HG03159 (cell line): ENCODE results near the gene DENND1A.
A peak's percentile ranks its signal among the peaks of the same experiment; 100 is the strongest.

Experiments
- ATAC-seq: cut with Tn5 transposase; IDR thresholded peaks from one replicate; pipeline ENCODE4 v1.9.1; 2021; ENCODE audit warnings: mild to moderate bottlenecking, moderate library complexity; ENCODE audit not compliant: unreplicated experiment

DENND1A gene

GRCh38 chr9:123775289-123776284 is 154.3 kb downstream of the DENND1A start:
- no peak for ATAC-seq

- no peak for ATAC-seq
These were observed 156.1 kb downstream of the DENND1A start for GRCh38 chr9:123773783-123774182.

DNA sequence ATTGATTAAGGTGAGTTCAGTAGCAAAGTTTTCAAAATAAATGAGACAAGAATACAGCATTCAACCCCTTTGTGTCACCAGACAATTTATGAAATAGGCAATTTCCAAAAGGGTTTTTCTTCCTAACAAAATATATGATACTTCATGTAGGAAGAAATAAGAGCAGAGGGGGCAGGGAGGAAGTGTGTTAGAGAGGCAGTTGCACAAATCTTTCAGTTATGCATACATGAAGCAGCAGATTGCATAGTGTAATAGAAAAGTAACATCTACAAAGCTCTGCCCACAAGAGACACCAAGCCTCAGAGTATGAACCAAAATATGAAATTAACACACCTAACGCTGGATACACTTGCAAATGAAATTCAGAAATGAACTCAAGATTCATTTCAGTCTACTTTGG is 157.0 kb downstream of the DENND1A start:
- no peak for ATAC-seq

- no peak for ATAC-seq
These were observed 157.6 kb downstream of the DENND1A start for GRCh38 chr9:123772374-123772773.

DNA sequence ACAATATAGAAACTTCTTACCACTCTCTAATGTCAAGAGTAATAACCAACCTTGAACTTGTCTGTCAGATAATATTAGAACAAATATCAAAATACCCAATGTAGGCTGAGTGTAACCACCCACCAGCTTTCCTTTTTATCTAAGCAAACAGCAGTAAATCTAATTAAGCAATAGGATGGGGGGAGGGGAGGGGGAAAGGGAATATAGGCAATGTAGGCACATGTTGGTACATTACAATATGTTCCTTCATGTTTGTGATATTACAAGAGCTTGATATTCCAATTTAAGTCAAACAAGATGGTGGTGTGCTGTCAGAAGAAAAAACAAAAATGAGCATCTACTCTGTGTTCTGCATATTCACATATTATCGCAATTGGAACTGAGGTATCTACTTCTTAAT is 158.2 kb downstream of the DENND1A start:
- no peak for ATAC-seq

- no peak for ATAC-seq
These were observed 160.2 kb downstream of the DENND1A start for GRCh38 chr9:123769719-123770118.

GRCh38 chr9:123763910-123764588 is 165.9 kb downstream of the DENND1A start:
- no peak for ATAC-seq

- ATAC-seq = no peak
These were observed 167.9 kb downstream of the DENND1A start for GRCh38 chr9:123761905-123762605.

GRCh38 chr9:123757960-123758359 is 172.0 kb downstream of the DENND1A start:
- no peak for ATAC-seq

GRCh38 chr9:123757547-123757946 is 172.4 kb downstream of the DENND1A start:
- no peak for ATAC-seq

DNA sequence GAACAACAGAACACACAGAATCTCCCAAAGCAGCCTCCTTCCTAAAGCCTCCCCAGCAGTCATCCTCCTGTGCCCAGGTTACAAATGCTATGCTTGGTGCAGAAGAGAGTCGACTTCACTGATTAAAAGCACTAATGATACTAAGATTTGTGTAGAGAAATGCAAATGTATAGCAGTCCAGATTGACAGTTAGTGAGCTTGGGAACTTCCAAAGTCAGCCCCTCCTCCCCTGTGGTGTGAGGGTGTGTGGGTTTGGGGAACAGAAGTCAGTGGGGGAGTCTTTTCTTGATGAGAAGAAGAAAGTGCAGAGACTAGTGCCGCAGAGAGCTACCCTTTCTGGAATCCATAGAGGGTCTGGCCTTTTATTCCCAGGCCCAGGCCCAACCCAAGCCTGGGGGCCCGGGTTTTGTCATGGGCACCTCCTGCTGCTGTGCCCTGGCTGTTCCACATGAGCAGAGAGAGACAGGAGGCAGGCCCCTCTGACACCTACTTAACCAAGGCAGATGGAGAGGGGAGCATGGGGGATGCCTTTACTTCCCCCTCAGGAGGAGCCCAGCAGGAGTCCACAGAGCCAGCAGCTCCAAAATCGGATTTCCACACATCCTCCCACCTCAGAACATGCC is 173.3 kb downstream of the DENND1A start:
- no peak for ATAC-seq

- no peak for ATAC-seq
These were observed 176.2 kb downstream of the DENND1A start for GRCh38 chr9:123753669-123754258.

- ATAC-seq = no peak
These were observed 176.9 kb downstream of the DENND1A start for GRCh38 chr9:123753016-123753415.

GRCh38 chr9:123749580-123750202 is 180.2 kb downstream of the DENND1A start:
- peak; percentile 62 for ATAC-seq

DNA sequence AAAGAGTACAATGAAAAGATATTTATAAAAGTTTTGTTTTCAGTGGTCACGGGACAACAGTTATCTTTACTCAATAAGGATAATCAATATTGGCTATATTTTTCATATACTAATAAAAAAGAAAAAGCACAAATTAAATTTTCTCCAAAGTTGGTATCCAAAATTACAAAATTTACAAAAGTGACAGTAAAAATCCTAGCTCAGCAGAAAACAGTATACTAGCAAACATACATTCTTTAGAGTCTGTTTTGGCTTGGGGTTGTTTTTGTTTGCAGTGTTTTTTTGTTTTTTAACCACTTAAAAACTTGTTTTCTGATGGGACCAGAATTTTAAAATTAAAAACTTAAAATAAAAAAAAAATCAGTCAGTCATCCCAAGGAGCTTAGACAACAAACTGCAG is 183.2 kb downstream of the DENND1A start:
- no peak for ATAC-seq

- ATAC-seq = no peak
These were observed 184.0 kb downstream of the DENND1A start for GRCh38 chr9:123745933-123746332.

DNA sequence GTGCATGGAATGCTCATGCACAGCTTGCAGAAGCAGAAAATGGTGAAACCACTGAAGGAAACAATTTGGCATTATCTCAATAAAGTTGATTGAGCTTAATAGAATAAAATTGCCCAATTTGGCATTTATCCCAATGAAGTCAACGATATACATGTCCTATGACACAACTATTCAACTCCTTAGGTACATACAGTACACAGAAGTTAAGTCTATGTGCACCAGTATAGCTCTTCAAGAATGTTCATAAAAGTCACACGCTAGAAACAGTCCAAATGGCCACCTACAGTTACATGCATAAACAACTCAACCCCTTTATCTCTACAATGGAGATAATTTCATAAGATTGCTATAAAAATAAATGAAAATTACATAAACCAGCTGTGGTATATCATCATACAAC is 184.5 kb downstream of the DENND1A start:
- ATAC-seq = no peak

- ATAC-seq = no peak
These were observed 186.2 kb downstream of the DENND1A start for GRCh38 chr9:123743737-123744136.

DNA sequence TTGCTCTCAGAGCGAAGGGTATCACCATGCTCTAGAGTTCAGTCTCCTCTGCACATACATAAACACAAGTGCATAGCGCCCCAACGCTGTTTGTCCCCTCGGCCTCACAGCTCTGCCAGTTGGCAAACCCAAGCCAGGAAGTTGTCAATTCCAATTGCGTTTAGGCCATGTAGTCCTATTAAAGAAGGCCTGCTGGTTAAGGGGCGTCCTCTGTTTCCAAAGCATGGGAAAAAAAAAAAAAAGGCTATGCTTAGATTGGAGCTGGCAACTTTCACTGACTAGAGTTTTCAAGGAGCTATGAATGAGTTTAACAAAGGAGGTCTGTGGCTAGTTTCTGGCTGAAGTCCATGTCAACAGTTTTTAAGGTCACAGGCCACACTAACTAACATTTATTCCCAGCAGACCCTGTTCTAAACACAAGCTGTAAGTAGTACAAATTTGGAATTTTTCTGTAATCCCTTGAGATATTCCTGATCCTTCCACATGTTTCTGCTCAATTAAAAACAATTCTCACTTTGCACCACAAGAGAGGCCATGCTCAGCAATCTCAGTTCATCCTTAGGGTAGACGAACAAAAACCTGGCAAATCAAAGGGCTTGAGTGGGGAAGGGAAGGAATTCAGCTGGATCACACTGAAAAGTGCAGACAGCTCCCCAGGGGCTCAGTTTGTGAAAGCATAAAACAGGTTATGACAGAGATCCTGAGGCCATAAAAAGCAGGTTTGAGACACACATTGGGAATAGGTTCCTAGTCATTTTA is 187.7 kb downstream of the DENND1A start:
- ATAC-seq = no peak
